ENCODE results near the gene YEATS2.
"Not testable (repeated sequence)": the region's sequence is repeated elsewhere in the genome, so short reads cannot be mapped to it uniquely, and the experiment has no call there.

Gene YEATS2

GRCh38 chr3:183776451-183776850 lies 78.9 kb downstream of the YEATS2 start:
- DNase-seq (ENCODE audit: low read depth, low spot score): not testable (repeated sequence)

GRCh38 chr3:183777016-183777618 lies 79.5 kb downstream of the YEATS2 start:
- no peak for DNase-seq (ENCODE audit: low read depth, low spot score)

- DNase-seq (ENCODE audit: low read depth, low spot score): no peak
Measured at GRCh38 chr3:183779896-183780465, 82.4 kb downstream of the YEATS2 start.

- DNase-seq (ENCODE audit: low read depth, low spot score): no peak
Measured at GRCh38 chr3:183781246-183781645, 83.6 kb downstream of the YEATS2 start.

GRCh38 chr3:183782576-183783276 lies 85.1 kb downstream of the YEATS2 start:
- DNase-seq (ENCODE audit: low read depth, low spot score): no peak

- not testable (repeated sequence) for DNase-seq (ENCODE audit: low read depth, low spot score)
Measured at GRCh38 chr3:183784503-183784902, 86.9 kb downstream of the YEATS2 start.

GRCh38 chr3:183789826-183790225 lies 92.2 kb downstream of the YEATS2 start:
- no peak for DNase-seq (ENCODE audit: low read depth, low spot score)

- no peak for DNase-seq (ENCODE audit: low read depth, low spot score)
Measured at GRCh38 chr3:183790700-183791099, 93.1 kb downstream of the YEATS2 start.

- no peak for DNase-seq (ENCODE audit: low read depth, low spot score)
Measured at GRCh38 chr3:183792976-183793375, 95.4 kb downstream of the YEATS2 start.

- no peak for DNase-seq (ENCODE audit: low read depth, low spot score)
Measured at GRCh38 chr3:183794452-183794851, 96.9 kb downstream of the YEATS2 start.

GRCh38 chr3:183796372-183796771 lies 98.8 kb downstream of the YEATS2 start:
- DNase-seq (ENCODE audit: low read depth, low spot score): no peak

- DNase-seq (ENCODE audit: low read depth, low spot score): no peak
Measured at GRCh38 chr3:183797996-183798395, 100.4 kb downstream of the YEATS2 start.

GRCh38 chr3:183799461-183799860 lies 101.9 kb downstream of the YEATS2 start:
- no peak for DNase-seq (ENCODE audit: low read depth, low spot score)

GRCh38 chr3:183800243-183800863 lies 102.8 kb downstream of the YEATS2 start:
- no peak for DNase-seq (ENCODE audit: low read depth, low spot score)

GRCh38 chr3:183801601-183802000 lies 104.0 kb downstream of the YEATS2 start:
- no peak for DNase-seq (ENCODE audit: low read depth, low spot score)

- no peak for DNase-seq (ENCODE audit: low read depth, low spot score)
Measured at GRCh38 chr3:183802989-183803388, 105.4 kb downstream of the YEATS2 start.

GRCh38 chr3:183807209-183807728 lies 109.7 kb downstream of the YEATS2 start:
- no peak for DNase-seq (ENCODE audit: low read depth, low spot score)

- no peak for DNase-seq (ENCODE audit: low read depth, low spot score)
Measured at GRCh38 chr3:183807881-183808280, 110.3 kb downstream of the YEATS2 start.

- no peak for DNase-seq (ENCODE audit: low read depth, low spot score)
Measured at GRCh38 chr3:183808355-183808754, 110.8 kb downstream of the YEATS2 start.

GRCh38 chr3:183809270-183809669 lies 111.7 kb downstream of the YEATS2 start:
- no peak for DNase-seq (ENCODE audit: low read depth, low spot score)

- DNase-seq (ENCODE audit: low read depth, low spot score): no peak
Measured at GRCh38 chr3:183810643-183811594, 113.3 kb downstream of the YEATS2 start.
